Measurements from ENCODE around the gene CYP1B1. TPM values are rescaled to one million over a fixed set of nuclear protein-coding genes. Genes with fewer than 3 reads are reported as not detected.

Gene CYP1B1
- total RNA-seq, 2 experiments from 2014 or later = 0.14 to 0.17 TPM

GRCh38 chr2:38080346-38080745 is 4.4 kb upstream of the CYP1B1 start:
- no peak for TF ChIP-seq CTCF (IDR thresholded peaks at IDR 0.05)
- intact Hi-C loops (cut with DNase I, micrococcal nuclease) = no loop called here
- Mint-ChIP-seq H3K9me3 (no peaks in the 10 kb centered on the region), H3K4me1 (ENCODE audit: low read depth) (no peaks in the 10 kb centered on the region), H3K27me3 (peaks cover 71% of the 10 kb centered on the region), H3K36me3 (ENCODE audit: low read depth) (no peaks in the 10 kb centered on the region), H3K27ac (no peak overlapping the region), H3K4me3 (no peak overlapping the region)
- no peaks in the 10 kb centered on the region for H3K9me3 ChIP-seq (ENCODE audit: control insufficient read depth in 1 of 2, insufficient read depth in 1 of 2, low read length in 2 of 2)
- peaks cover 13% of the 10 kb centered on the region for H3K4me1 ChIP-seq (ENCODE audit: insufficient read depth, low read length)
- no peak overlapping the region for H3K27ac ChIP-seq (ENCODE audit: low read depth in 1 of 2, low read length in 2 of 2)
- no peaks in the 10 kb centered on the region for H3K36me3 ChIP-seq (ENCODE audit: insufficient read depth, low read length)
- POLR2A ChIA-PET = no interaction called here
- H3K27me3 ChIP-seq (ENCODE audit: control insufficient read depth in 1 of 2, insufficient read depth in 2 of 2, low read length in 2 of 2) = peaks cover 23 to 39% of the 10 kb centered on the region in 2 experiments
- no peak for DNase-seq
- ATAC-seq (ENCODE audit: poor library complexity) = no peak
- H3K4me3 ChIP-seq (ENCODE audit: low read length) = no peak overlapping the region
- CTCF ChIA-PET = no interaction called here

- intact Hi-C loops (cut with DNase I, micrococcal nuclease) = no loop called here
- ATAC-seq (ENCODE audit: poor library complexity) (no peak), DNase-seq (no peak)
- Histone ChIP-seq H3K4me3 (ENCODE audit: low read length) (no peak overlapping the region), H3K27ac (ENCODE audit: low read depth in 1 of 2, low read length in 2 of 2) (no peak overlapping the region), H3K4me1 (ENCODE audit: insufficient read depth, low read length) (peaks cover 13% of the 10 kb centered on the region), H3K27me3 (ENCODE audit: control insufficient read depth in 1 of 2, insufficient read depth in 2 of 2, low read length in 2 of 2) (peaks cover 28 to 49% of the 10 kb centered on the region in 2 experiments), H3K9me3 (ENCODE audit: control insufficient read depth in 1 of 2, insufficient read depth in 1 of 2, low read length in 2 of 2) (no peaks in the 10 kb centered on the region), H3K36me3 (ENCODE audit: insufficient read depth, low read length) (no peaks in the 10 kb centered on the region)
- Mint-ChIP-seq H3K36me3 (ENCODE audit: low read depth) (no peaks in the 10 kb centered on the region), H3K27ac (no peak overlapping the region), H3K4me1 (ENCODE audit: low read depth) (no peaks in the 10 kb centered on the region), H3K27me3 (peaks cover 61% of the 10 kb centered on the region), H3K4me3 (no peak overlapping the region), H3K9me3 (no peaks in the 10 kb centered on the region)
- ChIA-PET POLR2A (no interaction called here), CTCF (interaction anchor here (1.0 kb wide), 1 partner anchor 11 kb away, joined by 3 read pairs; no protein-coding TSS in a partner anchor)
- TF ChIP-seq CTCF (IDR thresholded peaks at IDR 0.05) = no peak
Observed at GRCh38 chr2:38079116-38080052, 3.4 kb upstream of the CYP1B1 start.

- H3K27me3 ChIP-seq (ENCODE audit: control insufficient read depth in 1 of 2, insufficient read depth in 2 of 2, low read length in 2 of 2) = peaks cover 43 to 67% of the 10 kb centered on the region in 2 experiments
- H3K36me3 ChIP-seq (ENCODE audit: insufficient read depth, low read length) = no peaks in the 10 kb centered on the region
- ATAC-seq (ENCODE audit: poor library complexity) = no peak
- no peaks in the 10 kb centered on the region for H3K36me3 Mint-ChIP-seq (ENCODE audit: low read depth)
- no peak overlapping the region for H3K27ac ChIP-seq (ENCODE audit: low read depth in 1 of 2, low read length in 2 of 2)
- H3K4me3 ChIP-seq (ENCODE audit: low read length) = no peak overlapping the region
- no peak for TF ChIP-seq CTCF (IDR thresholded peaks at IDR 0.05)
- no peak overlapping the region for H3K4me3 Mint-ChIP-seq
- intact Hi-C loops (cut with DNase I, micrococcal nuclease) = no loop called here
- peaks cover 7% of the 10 kb centered on the region for H3K4me1 Mint-ChIP-seq (ENCODE audit: low read depth)
- peaks cover 61% of the 10 kb centered on the region for H3K27me3 Mint-ChIP-seq
- H3K9me3 Mint-ChIP-seq = no peaks in the 10 kb centered on the region
- no peak overlapping the region for H3K27ac Mint-ChIP-seq
- DNase-seq = no peak
- POLR2A ChIA-PET = no interaction called here
- CTCF ChIA-PET = no interaction called here
- H3K4me1 ChIP-seq (ENCODE audit: insufficient read depth, low read length) = peaks cover 13% of the 10 kb centered on the region
- no peaks in the 10 kb centered on the region for H3K9me3 ChIP-seq (ENCODE audit: control insufficient read depth in 1 of 2, insufficient read depth in 1 of 2, low read length in 2 of 2)
Observed at GRCh38 chr2:38077431-38077769, 1.4 kb upstream of the CYP1B1 start.
